Lower leg skin (tissue), 4 donors: ENCODE measurements around the gene EME2. TPM values are rescaled to one million over a fixed set of nuclear protein-coding genes. Genes with fewer than 3 reads are reported as not detected.

Experiments
- DNase-seq, 2 donors: peaks; one replicate each; pipeline ENCODE4 v3.0.0-alpha.2; 2019; ENCODE audit warnings: low spot score in 2 of 2
- H3K4me3 ChIP-seq: fragments of 200-600 bp; sonication (generic); 2 replicates; pipeline ENCODE4 v1.5.1; 2017; ENCODE audit warnings: mild to moderate bottlenecking, low read depth; ENCODE audit not compliant: poor library complexity, severe bottlenecking
- POLR2A ChIP-seq, 2 donors: fragments of 450-650 bp; IDR thresholded peaks; one replicate each; pipeline ENCODE4 v1.6.1; 2016 to 2017; ENCODE audit warnings: antibody characterized with exemption in 2 of 2, mild to moderate bottlenecking in 1 of 2, moderate library complexity in 1 of 2
- WGBS, 2 donors: methylation state at CpG; one replicate each; pipeline ENCODE4 v1.1.5; 2018; 5-methylcytosine and 5-hydroxymethylcytosine counted together
- intact Hi-C: fragments of 100-400 bp; cut with DNase I; formaldehyde crosslinking; loops from one replicate; pipeline ENCODE4 v1.15.0; 2023; ENCODE audit warnings: low total_unique reads
- total RNA-seq, 4 donors: library from RNA; depleted of rRNA; stranded (reverse); fragments of >200 nt; gene quantifications; one replicate each; pipeline ENCODE4 v1.1.0, GENCODE V29; 2016
- TF ChIP-seq, protein P1 (sequence below), 3 donors: fragments of 450-650 bp; IDR thresholded peaks; one replicate each; pipeline ENCODE4 v1.5.1; 2016; ENCODE audit warnings: antibody characterized with exemption in 3 of 3, mild to moderate bottlenecking in 3 of 3, moderate library complexity in 2 of 3

Gene EME2
- total RNA-seq, 4 donors from 2014 or later, result 7.6 to 22.3 (median 13.0) TPM

GRCh38 chr16:1727651-1728624 lies 44.7 kb upstream of the EME2 start:
- no peak for TF ChIP-seq POLR2A (IDR thresholded peaks at IDR 0.05)
- TF ChIP-seq, protein P1, sequence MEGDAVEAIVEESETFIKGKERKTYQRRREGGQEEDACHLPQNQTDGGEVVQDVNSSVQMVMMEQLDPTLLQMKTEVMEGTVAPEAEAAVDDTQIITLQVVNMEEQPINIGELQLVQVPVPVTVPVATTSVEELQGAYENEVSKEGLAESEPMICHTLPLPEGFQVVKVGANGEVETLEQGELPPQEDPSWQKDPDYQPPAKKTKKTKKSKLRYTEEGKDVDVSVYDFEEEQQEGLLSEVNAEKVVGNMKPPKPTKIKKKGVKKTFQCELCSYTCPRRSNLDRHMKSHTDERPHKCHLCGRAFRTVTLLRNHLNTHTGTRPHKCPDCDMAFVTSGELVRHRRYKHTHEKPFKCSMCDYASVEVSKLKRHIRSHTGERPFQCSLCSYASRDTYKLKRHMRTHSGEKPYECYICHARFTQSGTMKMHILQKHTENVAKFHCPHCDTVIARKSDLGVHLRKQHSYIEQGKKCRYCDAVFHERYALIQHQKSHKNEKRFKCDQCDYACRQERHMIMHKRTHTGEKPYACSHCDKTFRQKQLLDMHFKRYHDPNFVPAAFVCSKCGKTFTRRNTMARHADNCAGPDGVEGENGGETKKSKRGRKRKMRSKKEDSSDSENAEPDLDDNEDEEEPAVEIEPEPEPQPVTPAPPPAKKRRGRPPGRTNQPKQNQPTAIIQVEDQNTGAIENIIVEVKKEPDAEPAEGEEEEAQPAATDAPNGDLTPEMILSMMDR (IDR thresholded peaks at IDR 0.05), result no peak
- 90 to 92% methylated on average over 29 to 32 of the region's 37 CpGs for WGBS, 2 donors
- intact Hi-C loops, result no loop called here
- no peak overlapping the region for H3K4me3 ChIP-seq
- DNase-seq, result no peak

DNA sequence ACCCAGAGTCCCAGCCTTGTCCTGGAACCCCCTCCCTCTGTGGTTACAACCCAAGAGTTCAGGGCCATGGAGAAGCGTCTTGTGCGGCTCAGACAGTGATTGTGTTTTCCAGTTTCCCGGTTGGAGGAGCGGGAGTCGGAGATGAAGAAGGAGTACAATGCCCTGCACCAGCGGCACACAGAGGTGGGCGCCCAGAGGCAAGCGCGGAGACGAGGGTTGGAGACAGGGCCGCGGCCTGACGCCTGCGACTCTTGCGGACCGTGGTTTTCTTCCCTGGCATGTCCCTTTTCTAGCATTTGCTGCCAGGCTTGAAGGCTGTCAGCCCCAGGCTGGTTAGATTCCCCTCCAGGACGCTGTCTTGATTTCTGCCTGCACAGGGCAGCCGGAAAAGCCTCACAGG lies 43.6 kb upstream of the EME2 start:
- WGBS, 2 donors, result 95 to 96% methylated on average over 18 of the region's 18 CpGs
- no peak for TF ChIP-seq POLR2A (IDR thresholded peaks at IDR 0.05)
- TF ChIP-seq, protein P1 (IDR thresholded peaks at IDR 0.05), result no peak
- H3K4me3 ChIP-seq, result no peak overlapping the region
- DNase-seq, result no peak
- intact Hi-C loops, result no loop called here

GRCh38 chr16:1729445-1729844 lies 43.2 kb upstream of the EME2 start:
- no peak for TF ChIP-seq POLR2A (IDR thresholded peaks at IDR 0.05)
- TF ChIP-seq, protein P1 (IDR thresholded peaks at IDR 0.05), result no peak
- DNase-seq, result no peak
- WGBS, 2 donors, result 93 to 94% methylated on average over 35 of the region's 35 CpGs
- intact Hi-C loops, result no loop called here
- H3K4me3 ChIP-seq, result no peak overlapping the region

DNA sequence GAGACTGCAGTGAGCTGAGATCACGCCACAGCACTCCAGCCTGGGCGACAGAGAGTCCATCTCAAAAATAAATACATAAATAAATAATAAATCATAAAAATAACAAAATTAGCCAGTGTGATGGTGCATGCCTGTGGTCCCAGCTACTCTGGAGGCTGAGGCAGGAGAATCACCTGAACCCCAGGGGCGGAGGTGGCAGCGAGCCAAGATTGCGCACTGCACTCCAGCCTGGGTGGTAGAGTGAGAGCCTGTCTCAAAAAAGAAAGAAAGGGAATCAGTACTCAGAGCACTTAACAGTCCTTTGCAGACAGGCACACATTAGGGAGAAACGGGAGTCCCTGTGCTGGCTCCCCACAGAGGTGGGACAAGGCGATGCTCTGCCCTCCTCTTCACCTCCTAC lies 41.5 kb upstream of the EME2 start:
- intact Hi-C loops, result no loop called here
- WGBS, 2 donors, result 85 to 88% methylated on average over 7 of the region's 7 CpGs
- no peak overlapping the region for H3K4me3 ChIP-seq
- no peak for DNase-seq
- no peak for TF ChIP-seq POLR2A (IDR thresholded peaks at IDR 0.05)
- TF ChIP-seq, protein P1 (IDR thresholded peaks at IDR 0.05), result no peak

DNA sequence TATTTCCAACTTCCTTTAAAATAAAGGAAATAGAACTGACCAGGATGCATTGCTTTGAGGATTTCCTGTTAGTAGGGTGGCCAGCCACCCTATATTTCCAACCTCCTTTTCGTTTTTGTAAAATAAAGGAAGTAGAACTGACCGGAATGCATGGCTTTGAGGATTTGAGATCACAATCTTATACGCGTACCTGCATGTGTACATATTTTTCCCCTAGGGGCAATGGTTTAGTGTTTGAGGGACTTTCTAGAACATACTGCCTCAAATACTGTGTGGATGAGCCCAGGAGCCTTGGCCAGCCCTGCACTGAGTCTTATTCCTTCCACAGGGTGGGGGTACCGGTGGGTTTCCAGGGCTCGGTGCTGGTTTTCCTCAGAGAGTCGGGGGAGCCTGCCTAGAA lies 41.0 kb upstream of the EME2 start:
- no peak overlapping the region for H3K4me3 ChIP-seq
- no peak for DNase-seq
- whole genome bisulfite sequencing, 2 donors, result 71 to 80% methylated on average over 6 to 7 of the region's 7 CpGs
- TF ChIP-seq POLR2A (IDR thresholded peaks at IDR 0.05), result no peak
- TF ChIP-seq, protein P1 (IDR thresholded peaks at IDR 0.05), result no peak
- intact Hi-C loops, result no loop called here
